Brain pericyte (primary cell): ENCODE measurements around the gene PSMA2.

Experiments
- DNase-seq: peaks from one replicate; pipeline ENCODE4 v3.0.0-alpha.2; 2012; ENCODE audit warnings: low read depth, low spot score

PSMA2 gene

GRCh38 chr7:42931834-42932651 is at the start of gene PSMA2, which contains the start of gene MRPL32:
TSS of gene PSMA2 (minus strand) at chr7:42932174. CDS start at chr7:42932158, 16 bp downstream.
TSS of gene MRPL32 (plus strand) at chr7:42932376. CDS start at chr7:42932387, 11 bp downstream.
- peak; percentile 94 for DNase-seq

GRCh38 chr7:42981601-42982000 is 49.6 kb upstream of the PSMA2 start:
- no peak for DNase-seq

GRCh38 chr7:42980514-42980913 is 48.5 kb upstream of the PSMA2 start:
- no peak for DNase-seq

- DNase-seq, result no peak
Measured at GRCh38 chr7:42980084-42980483, 48.1 kb upstream of the PSMA2 start.

- DNase-seq, result no peak
Measured at GRCh38 chr7:42978496-42978895, 46.5 kb upstream of the PSMA2 start.

GRCh38 chr7:42976371-42976770 is 44.4 kb upstream of the PSMA2 start:
- no peak for DNase-seq

- DNase-seq, result peak; percentile 98
Measured at GRCh38 chr7:42972699-42973500, 40.9 kb upstream of the PSMA2 start.

- DNase-seq, result no peak
Measured at GRCh38 chr7:42967391-42967790, 35.4 kb upstream of the PSMA2 start.

GRCh38 chr7:42964849-42965805 is 33.2 kb upstream of the PSMA2 start:
- no peak for DNase-seq

GRCh38 chr7:42964293-42964692 is 32.3 kb upstream of the PSMA2 start:
- no peak for DNase-seq

GRCh38 chr7:42961170-42961569 is 29.2 kb upstream of the PSMA2 start:
- no peak for DNase-seq

GRCh38 chr7:42960762-42961161 is 28.8 kb upstream of the PSMA2 start:
- DNase-seq, result no peak

- no peak for DNase-seq
Measured at GRCh38 chr7:42959549-42959948, 27.6 kb upstream of the PSMA2 start.

- no peak for DNase-seq
Measured at GRCh38 chr7:42956062-42956461, 24.1 kb upstream of the PSMA2 start.

GRCh38 chr7:42953994-42954393 is 22.0 kb upstream of the PSMA2 start:
- no peak for DNase-seq

GRCh38 chr7:42952328-42952727 is 20.4 kb upstream of the PSMA2 start:
- no peak for DNase-seq

- DNase-seq, result no peak
Measured at GRCh38 chr7:42950417-42950816, 18.4 kb upstream of the PSMA2 start.

GRCh38 chr7:42947521-42947920 is 15.5 kb upstream of the PSMA2 start:
- DNase-seq, result no peak

GRCh38 chr7:42946627-42946950 is 14.6 kb upstream of the PSMA2 start:
- no peak for DNase-seq

GRCh38 chr7:42945821-42946626 is 14.1 kb upstream of the PSMA2 start:
- DNase-seq, result no peak
